Activated CD4-positive, alpha-beta T cell treated with anti-CD3 and anti-CD28 coated beads, Interleukin-2, Interleukin-6, amounts not matched to agents 100 ng/mL and 50 ng/mL, durations not matched to agents 16 hours and 8 hours (primary cell): Measurements from ENCODE around the gene DYRK1B.

ENCODE experiments used
- DNase-seq: peaks from one replicate; pipeline ENCODE4 v3.0.0-alpha.2; 2020

The DYRK1B gene

DNA sequence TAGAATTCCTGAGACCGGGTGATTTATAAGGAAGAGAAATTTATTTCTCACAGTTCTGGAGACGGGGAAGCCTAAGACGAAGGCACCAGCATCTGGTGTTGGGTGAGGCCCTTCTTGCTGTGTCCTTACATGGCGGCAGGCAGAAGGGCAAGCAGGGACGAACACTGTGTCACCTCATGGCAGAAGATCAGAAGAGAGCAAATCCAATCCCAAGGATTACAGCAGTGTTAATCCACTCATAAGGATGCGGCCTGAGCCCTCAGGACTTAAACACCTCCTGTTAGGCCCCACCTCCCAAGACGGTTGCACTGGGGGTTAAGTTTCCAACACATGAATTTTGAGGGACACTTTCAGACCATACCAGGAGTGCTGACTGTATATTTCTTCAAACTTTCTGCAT, 18.9 kb upstream of the DYRK1B start:
- DNase-seq, result no peak

DNA sequence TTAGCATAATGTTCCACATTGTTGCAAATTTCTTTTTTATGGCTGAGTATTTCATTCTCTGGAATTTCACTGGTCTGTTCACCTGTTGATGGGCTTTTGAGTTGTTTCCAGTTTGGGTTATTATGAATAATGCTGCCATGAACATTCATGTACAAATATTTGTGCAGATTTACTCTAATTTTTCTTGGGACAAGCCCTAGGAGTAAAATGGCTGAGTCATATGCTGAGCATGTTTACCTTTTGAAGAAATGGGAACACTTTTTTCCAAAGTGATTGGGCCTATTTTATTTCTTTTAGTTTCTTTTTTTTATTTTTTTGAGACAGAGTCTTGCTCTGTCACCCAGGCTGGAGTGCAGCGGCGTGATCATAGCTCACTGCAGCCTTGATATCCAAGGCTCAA, 16.9 kb upstream of the DYRK1B start:
- DNase-seq, result no peak

DNA sequence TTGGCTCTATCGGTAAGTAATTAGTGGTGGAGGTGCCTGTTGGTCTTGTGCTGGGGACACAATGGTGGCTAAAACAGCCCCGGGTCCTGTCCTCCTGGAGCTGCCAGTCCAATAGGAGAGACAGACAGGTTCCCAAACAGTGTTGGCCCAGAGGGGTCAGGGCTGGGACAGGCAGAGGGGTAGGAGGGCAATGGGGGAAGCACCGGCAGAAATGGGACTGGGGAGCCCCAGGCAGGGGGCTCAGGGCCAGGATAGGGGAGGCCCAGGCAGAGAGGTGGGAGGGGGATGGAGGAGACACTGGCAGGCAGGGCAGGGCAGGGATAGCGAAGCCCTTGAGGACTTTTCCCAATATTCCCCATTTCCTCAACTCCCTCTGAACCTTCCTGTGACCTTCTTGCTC, 14.4 kb upstream of the DYRK1B start:
- DNase-seq, result no peak

DNA sequence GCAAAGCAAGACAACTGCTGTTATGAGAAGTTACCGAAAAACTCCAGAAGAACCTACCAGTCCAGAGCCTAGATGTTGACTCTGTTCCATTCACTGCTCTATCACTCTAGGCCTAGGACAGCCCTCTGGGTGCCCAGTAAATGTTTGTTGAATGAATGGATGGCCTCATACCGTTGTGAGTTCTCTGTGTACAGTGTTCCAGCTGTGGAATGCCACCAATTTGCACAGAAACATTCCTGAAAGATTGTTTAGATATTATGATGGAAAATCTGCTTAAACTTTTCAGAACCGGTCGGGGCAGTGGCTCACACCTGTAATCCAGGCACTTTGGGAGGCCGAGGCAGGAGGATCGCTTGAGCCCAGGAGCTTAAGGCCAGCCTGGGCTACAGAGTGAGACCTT, 13.6 kb upstream of the DYRK1B start:
- DNase-seq, result no peak

DNA sequence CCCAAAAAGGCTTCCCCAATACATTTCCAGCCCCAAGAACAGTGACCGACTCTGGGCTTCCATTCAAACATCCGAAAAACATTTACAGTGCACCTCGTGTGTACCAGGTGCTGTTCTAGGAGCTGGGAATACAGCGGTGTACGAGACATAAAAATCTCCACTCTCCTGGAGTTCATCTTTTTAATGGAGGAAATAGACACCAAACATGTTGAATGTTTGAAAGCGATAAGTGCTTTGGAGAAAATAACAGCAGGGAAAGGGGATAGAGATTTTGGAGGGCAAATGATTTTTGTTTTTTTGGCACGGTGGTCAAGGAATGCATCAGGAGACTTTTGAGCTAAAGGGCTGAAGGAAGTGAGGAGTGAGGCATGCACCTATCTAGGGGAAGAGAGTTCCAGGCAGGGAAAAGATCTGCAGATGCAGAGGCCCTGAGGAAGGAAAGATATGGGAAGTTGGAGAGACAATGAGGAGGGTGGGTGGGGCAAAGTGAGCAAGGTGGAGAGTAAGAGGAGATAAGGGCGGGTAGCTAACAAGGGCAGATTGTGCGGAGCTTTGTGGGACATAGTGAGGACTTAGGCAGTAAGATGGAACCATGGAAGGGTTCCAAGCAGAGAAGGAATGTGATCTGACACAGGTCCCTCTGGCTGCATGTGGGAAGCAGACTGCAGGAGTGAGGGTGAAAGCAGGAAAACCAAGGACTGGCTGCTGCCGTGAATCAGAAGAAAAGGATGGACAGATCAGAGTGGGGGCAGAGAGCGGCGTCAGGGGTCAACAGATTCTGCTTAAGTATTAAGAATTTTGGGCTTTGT, 12.9 kb upstream of the DYRK1B start:
- no peak for DNase-seq

DNA sequence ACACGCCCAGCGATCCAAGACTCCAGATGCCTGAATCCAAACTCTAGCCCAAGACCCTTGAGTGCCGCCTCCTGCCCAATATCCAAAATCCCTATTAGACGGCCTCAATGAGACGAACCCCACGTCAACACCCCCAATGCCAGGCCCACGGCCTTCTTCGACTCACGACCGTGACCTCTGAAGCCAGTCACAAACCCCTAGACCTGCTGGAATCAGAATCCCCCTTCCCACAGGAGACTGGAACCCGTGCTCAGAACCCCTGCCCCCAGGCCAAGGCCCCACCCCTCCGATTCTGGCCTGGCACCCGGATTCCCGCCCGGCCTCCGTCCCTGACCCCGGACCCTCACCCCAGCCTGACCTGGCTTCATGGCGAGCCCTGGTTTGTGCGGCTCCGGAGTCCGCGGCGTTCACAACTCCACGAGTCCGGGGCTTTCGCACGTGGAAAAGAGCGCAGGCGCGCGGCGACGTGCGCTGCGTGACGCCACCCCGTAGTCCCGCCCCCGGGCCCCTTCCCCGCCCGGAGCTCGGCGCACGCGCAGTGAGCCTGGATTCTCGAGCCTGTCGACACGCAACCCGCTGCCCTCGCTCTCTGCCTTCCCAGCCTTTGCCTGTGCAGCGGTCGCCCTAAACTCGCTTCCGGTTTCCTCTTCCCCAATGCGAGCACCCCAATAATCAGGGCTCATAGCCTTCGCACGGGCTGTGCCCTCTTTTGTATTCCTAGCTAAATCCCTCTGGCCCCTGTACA, 12.1 kb upstream of the DYRK1B start, which contains the start of gene FBL:
Gene FBL, minus strand, starts transcription at position 447 of the 745 bp plus-strand sequence. Its CDS starts 79 bp downstream, at position 368.
- DNase-seq, result peak; percentile 99

DNA sequence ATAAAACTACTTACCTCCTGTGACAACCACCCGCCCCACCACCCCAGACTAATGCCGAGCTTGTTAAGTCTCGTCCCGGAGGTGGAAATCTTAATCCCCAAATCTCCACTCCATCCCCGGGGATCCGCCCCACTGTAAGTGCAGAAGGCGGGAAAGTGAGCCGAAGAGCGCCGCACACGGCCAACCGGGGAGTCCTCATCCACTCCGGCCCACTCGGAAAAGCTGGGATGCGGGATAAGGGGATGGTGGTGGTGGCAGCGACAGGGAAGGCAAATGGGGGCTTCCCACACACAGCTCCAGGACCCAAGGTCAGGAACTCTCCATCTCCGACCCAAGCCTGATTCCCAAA, 11.6 kb upstream of the DYRK1B start:
- peak; percentile 21 for DNase-seq

DNA sequence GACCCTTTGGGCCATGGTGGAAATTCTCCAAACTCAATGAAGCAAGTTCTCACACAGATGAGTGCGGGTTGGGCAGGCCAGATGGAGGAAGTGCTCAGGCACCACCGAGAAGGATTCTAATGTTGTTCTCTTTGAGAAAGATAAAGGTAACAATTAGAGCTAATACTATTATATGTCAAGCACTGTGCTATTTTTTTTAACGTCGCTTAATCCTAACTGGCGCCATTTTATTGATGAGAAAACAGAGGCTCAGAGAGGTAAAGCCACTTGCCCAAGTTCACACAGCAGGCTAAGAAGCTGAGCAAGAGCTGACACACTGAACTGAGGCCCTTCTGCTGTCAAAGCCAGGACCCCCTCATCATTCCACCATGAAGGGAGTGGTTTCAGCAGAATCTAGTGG, 11.2 kb upstream of the DYRK1B start:
- DNase-seq, result no peak

DNA sequence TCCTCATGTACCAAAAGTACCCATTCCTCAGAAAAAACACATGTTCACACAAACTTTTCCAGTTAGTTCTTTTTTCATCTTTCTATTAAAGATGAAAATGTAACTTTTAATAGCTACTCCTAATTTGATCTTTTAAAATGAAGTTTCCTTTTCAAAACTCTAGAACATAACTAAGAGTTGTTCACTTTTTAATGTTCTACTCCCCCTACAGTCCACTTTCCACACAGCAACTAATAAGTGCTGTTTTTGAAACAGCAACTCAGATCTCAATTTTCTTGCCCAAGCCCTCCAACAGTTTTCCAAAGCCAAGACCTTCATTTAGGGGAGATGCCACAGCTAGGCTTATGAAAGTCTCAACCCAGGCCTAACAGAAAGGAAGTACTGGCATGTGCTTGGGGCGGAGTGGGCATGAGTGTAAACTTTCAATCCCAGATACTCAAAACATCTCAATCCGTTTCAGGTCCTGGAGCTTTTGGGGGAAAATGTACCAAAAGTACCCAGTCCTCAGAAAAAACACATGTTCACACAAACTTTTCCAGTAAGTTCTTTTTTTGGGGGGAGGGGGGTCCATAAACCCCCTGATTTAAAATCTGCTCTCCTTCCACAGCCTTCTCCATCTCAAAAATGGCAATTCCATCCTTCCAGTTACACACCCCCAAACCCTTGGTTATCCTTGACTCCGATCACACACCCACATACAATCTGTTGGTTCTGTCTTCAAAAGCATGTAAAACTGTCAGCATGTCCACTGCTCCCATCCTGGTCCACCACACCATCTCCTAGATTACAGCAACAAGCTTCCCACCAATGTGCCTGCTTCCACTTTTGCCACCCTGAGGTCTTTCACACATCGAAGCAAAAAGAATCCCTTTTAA, 10.2 kb upstream of the DYRK1B start:
- peak; percentile 62 for DNase-seq

DNA sequence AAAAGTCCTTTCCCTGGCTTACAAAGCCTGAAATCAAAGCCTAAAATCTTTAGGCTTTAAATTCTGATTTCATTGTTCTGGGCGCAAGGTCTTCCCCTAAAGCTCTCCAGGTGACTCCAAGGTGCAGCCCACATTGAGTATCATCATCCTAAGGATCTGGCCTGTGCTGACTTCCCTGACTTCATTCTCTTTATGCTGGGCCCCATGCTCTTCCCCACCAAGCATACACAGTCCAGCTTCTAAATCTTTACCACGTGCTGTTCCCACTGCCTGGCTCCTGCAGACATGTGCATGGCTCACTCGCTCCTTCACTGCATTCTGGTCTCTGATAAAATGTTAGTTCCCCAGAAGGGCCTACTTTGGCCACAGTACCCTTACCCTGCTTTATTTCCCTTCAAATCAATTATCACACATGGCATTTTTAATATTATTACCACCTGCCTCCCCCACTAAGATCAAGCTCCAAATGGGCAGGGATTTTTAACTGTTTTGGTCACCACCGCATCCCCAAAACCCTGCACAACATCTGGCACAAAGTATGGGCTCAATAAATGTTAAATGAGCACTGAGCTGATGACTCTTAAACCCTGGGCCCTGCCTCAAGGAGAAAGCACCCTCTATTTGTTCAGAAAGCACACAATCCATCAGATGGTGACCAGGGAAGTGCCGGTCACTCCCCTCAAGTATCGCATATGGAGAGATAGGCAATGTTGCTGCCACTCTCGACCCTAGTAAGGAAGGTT, 8.9 kb upstream of the DYRK1B start:
- DNase-seq, result no peak

DNA sequence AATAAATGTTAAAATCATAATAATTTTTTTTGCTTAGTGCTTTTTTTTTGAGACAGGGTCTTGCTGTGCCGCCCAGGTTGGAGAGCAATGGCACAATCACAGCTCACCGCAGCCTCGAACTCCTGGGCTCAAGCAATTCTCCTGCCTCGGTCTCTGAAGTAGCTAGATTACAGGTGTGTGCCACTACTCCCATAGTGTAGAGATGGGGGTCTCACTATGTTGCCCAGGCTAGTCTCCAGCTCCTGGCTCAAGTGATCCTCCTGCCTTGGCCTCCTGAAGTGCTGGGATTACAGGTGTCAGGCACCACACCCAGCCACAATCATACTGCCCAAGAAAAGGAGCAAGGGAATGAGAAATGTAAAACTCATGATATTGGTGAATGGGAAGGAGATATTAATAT, 7.1 kb upstream of the DYRK1B start:
- DNase-seq, result no peak

DNA sequence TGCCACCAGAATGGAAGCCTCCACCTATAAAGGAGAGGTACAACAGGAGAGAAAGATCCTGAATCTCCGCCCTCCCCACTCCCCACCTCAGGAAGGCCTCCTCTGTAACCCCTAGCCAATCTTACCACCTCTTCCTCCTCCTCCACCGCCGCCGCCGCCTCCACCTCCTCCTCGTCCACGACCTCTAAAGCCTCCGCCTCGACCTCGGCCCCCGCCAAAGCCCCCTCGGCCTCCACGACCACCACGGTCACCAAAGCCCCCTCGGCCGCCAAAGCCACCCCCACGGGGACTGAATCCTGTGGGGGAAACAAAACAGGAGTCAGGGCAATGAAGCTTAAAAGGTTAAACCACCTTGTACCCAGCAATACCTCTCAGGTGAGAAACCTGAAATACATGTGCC, 6.5 kb upstream of the DYRK1B start:
- DNase-seq, result no peak

DNA sequence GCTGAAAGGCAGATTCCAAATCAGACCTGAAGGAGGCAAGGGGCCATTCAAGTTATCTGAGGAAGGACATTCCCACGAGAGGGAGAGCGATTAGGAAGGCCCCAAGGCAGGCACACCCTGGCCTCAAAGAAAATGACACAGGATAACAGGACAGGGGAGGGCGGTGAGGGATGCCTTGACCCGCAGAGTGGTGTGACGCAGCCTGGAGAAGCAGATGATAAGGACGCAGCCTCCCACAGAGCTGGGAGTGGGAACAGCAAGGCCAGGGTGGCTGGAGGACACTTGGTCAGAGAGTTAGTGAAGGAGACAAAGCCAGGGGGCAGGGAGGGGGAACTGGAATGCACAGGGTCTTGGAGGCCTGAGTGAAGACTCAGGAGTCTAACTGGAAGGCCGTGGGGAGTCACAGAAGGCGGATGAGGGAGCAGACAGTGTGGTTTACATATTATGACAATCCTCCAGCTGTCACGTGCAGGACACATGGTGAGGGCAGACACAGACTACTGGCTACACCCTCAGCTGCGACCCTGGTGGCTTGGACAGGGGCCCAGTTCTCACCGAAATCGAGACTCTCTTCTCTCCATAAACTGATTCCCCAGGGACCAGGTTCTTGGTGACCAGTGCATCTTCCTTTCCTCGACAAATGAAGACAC, 5.8 kb upstream of the DYRK1B start:
- DNase-seq, result no peak

DNA sequence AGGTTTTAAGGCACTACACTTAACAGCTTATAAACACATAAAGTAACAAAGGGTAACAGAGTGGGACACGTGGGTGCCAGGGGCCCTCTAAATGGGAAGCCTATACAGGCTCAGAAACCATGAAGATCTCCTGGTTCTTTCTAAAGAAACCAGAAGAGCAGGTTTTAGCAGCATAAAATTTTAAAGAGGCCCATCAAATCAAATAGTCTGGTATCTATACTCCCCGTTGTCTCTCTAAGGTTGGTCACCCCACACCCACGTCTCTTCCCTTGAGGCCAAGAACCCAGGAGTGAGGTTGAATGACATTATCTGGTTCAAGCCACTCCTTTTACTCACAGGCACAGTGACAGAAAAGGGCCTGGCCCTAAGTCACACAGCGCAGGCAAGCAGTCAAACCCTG, 4.6 kb upstream of the DYRK1B start:
- DNase-seq, result no peak

DNA sequence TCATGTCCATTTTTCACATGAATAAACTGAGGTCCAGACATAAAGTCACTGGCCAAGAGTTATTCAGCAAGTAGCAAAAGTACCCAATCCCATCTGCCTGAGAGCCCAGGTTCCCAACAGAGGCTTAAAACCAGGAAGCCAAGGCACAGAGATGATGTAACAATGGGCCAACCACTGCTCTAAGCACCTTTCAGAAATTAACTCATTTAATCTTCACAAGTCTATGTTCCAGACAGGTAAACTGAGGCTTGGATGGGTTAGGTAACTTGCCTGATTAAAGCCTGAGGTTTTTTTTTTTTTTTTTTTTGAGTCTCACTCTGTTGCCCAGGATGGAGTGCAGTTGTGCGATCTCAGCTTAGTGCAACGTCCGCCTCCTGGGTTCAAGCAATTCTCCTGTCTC, 4.0 kb upstream of the DYRK1B start:
- DNase-seq, result no peak

DNA sequence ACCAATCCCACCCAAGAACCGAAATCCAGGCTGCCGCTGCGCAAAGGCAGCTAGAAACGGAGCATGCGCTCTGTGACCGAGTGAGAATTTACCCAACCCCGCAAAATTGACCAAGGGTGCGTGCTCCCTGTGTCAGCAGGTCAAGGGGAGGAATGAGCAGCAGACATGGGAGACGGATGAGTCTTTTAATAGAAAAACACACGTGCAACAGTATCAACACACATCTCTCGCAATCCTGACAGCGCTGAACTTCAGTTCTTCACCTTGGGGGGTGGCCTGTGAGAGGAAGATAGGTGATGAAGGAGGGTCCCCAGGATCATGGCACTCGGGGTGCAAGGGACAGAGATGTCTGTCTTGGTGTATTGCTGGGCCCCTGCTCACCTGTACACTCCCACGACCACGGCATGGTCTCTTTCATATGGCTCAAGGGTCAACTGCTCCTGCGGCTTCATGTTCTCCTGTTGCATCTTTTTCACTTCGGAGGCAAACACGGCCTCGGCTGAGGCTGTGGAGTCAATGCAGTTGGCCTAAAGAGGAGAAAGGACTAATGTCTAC, 402 bp upstream of the DYRK1B start:
- DNase-seq, result no peak

DNA sequence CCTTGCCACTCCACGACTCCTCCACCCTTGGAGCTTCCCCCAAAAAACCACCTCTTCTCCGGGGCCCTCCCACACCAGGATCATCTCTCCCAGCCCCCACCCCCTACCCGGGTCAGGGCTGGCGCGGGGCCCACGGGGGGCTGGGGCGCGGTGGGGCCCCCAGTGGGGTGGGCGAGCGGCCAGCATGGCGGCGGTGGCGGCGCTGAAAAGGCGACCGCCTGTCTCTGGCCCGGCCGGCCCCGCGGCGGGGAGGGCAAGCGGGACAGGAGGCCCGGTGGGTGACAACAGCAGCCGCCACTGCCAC, 850 bp downstream of the DYRK1B start:
- no peak for DNase-seq

DNA sequence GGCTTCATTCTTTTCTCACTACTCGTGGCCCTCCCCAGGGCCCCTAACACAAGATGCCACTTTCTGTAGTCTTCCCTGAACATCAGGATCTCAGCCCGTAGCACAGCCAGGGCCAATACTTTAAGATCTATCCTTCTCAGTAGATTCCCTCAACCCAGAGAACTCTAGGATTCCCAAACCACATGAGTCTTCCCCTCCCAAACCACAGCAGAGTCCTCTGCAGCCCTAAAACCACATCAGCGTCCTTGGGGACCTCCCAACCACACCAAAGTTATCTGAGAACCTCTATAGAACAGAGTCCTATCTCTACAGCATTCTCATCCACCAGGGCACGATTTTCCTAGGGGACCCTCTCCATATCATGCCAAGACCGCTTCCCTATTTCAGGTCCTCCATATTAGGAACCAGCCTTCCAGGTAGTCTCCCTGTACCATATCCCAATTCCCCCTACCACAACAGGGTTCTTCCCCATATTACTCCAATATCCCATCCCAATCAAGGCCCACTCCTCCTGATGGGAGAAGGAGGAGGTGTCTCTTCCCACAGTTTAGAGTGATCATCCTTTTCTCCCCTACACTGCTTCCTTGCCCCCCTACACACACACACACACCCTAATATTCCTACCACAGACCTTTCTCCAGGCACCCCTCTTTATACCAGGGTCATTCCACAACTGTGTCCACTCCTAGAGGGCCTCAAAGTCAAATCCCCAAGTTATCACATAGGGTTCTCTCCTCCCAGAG, 1.4 kb downstream of the DYRK1B start:
- DNase-seq, result no peak

DNA sequence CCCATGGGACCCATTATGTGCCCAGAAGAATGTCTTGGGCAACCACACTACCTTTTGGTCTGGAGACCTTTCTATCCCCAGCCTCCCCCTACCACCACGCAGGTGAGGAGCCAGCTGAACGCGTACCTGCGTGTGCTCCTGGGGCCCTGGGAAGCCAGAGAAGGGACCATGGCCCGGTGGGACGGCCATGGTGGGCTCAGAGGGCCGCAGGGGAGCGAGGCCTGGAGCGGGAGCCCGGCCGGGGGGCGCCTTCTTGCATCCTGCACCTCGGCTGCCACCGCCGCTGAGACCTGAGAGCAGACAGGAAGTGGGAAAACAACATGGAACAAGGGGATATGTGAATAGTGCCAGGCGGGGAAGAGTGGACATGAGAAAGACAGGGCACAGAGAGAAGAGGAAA, 2.3 kb downstream of the DYRK1B start:
- DNase-seq, result no peak

DNA sequence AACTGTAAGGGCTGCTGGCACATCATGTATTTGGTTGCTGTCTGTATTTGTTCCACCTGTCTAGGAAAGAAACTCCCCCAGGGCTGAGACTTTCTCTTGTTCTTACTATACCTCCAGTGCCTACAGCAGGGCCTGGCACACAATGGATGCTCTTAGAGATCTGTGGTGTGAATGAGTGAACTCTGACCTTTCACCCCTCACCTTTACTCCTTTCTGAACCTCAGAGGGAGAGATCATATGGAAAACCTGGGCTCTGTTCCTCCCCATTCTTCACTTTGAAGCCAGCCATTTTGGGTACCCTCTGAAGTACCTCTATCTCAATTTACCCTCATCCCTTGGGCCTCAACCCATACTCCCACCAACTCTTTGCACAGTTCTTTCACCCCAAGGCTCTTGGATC, 3.1 kb downstream of the DYRK1B start:
- no peak for DNase-seq

DNA sequence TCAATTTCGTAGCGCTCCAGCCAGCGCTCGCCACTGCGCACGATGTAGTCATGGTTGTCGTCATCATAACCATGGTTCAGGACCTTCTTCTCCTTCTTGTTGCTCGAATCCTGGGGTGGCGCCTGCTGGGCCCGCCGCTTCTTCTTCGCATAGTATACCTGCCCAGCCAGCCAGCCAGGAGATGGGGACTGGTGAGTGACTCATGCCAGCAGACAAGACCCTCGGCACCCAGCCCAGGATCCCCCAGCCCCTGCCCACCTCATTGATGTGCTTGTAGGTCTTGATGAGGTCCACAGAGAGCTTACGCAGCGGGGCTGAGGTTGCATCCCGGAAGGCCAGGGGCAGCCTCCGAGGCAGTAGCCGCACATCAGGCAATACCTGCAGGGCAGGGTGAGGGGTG, 3.6 kb downstream of the DYRK1B start:
- DNase-seq, result no peak
